Activated CD8-positive, alpha-beta memory T cell treated with anti-CD3 and anti-CD28 coated beads for 1 hour (primary cell): ENCODE measurements around the gene BFSP1.

Experiments used
- DNase-seq, 2 donors: peaks; one replicate each; pipeline ENCODE4 v3.0.0-alpha.2; 2020; ENCODE audit warnings: low read depth in 1 of 2; ENCODE audit errors: extremely low read depth in 1 of 2

BFSP1 gene

GRCh38 chr20:17500826-17501225 is 30.4 kb downstream of the BFSP1 start:
- no peak for DNase-seq

GRCh38 chr20:17500271-17500670 is 30.9 kb downstream of the BFSP1 start:
- no peak for DNase-seq

- no peak for DNase-seq
Observed at GRCh38 chr20:17499041-17499440, 32.1 kb downstream of the BFSP1 start.

GRCh38 chr20:17498641-17499040 is 32.5 kb downstream of the BFSP1 start:
- no peak for DNase-seq

GRCh38 chr20:17497821-17498580 is 33.2 kb downstream of the BFSP1 start:
- no peak for DNase-seq

- no peak for DNase-seq
Observed at GRCh38 chr20:17495826-17496225, 35.4 kb downstream of the BFSP1 start.

GRCh38 chr20:17494201-17494600 is 37.0 kb downstream of the BFSP1 start:
- no peak for DNase-seq

- DNase-seq: no peak
Observed at GRCh38 chr20:17493173-17493572, 38.0 kb downstream of the BFSP1 start.

- DNase-seq: no peak
Observed at GRCh38 chr20:17491488-17491887, 39.7 kb downstream of the BFSP1 start.

GRCh38 chr20:17491041-17491440 is 40.1 kb downstream of the BFSP1 start:
- DNase-seq: no peak

GRCh38 chr20:17490501-17490900 is 40.7 kb downstream of the BFSP1 start:
- DNase-seq: no peak

- no peak for DNase-seq
Observed at GRCh38 chr20:17488916-17489600, 42.1 kb downstream of the BFSP1 start.

- DNase-seq: no peak
Observed at GRCh38 chr20:17485017-17485416, 46.2 kb downstream of the BFSP1 start.

GRCh38 chr20:17482536-17482935 is 48.6 kb downstream of the BFSP1 start:
- DNase-seq: no peak

GRCh38 chr20:17481661-17482060 is 49.5 kb downstream of the BFSP1 start:
- DNase-seq: no peak

GRCh38 chr20:17480696-17481095 is 50.5 kb downstream of the BFSP1 start:
- DNase-seq: no peak

- no peak for DNase-seq
Observed at GRCh38 chr20:17479063-17479657, 52.0 kb downstream of the BFSP1 start.

GRCh38 chr20:17473659-17474058 is 57.5 kb downstream of the BFSP1 start:
- DNase-seq: no peak

GRCh38 chr20:17471606-17472187 is 59.5 kb downstream of the BFSP1 start:
- no peak for DNase-seq

- no peak for DNase-seq
Observed at GRCh38 chr20:17470973-17471372, 60.2 kb downstream of the BFSP1 start.

GRCh38 chr20:17470521-17470920 is 60.7 kb downstream of the BFSP1 start:
- no peak for DNase-seq
